ENCODE results near the gene TSHR.

TSHR gene

GRCh38 chr14:81193924-81194633, 238.7 kb downstream of the TSHR start:
- no peak for DNase-seq
